ENCODE measurements around the gene PSMC3IP.

DNA sequence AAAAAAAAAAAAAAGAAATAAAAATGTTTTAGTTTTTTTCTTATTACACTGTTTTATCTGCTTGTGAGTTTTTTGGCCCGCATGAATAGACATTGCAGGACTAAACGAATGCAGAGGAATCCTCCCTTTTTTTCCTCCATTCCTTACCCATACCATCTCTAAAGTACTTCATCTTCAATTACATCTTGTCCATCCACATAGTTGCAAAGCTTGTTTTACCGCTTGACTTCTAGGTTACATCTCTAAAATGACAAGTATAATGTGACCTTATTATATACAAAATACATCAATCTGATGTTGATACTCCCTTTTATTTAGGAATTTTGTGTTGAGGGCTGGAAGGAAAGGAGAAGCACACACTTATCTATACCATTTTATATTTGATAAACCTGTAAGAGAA, 18.9 kb upstream of the PSMC3IP start:
- TF ChIP-seq CTCF (IDR thresholded peaks at IDR 0.05) = no peak
- TF ChIP-seq POLR2A (IDR thresholded peaks at IDR 0.05) = no peak
- TF ChIP-seq POLR2AphosphoS5 (IDR thresholded peaks at IDR 0.05) = no peak
- TF ChIP-seq EP300 (IDR thresholded peaks at IDR 0.05) = no peak

All from gastroesophageal sphincter (tissue), 3 donors.